Activated CD4-positive, alpha-beta T cell treated with anti-CD3 and anti-CD28 coated beads, Interleukin-2, amount 50 U/mL, for 48 hours (primary cell): ENCODE data around the gene RSRC1.
"Not testable (repeated sequence)": the region's sequence is repeated elsewhere in the genome, so short reads cannot be mapped to it uniquely, and the experiment has no call there.

ENCODE experiments used
- DNase-seq, 2 experiments: peaks; one replicate each; pipeline ENCODE4 v3.0.0-alpha.2; 2020

The RSRC1 gene

DNA sequence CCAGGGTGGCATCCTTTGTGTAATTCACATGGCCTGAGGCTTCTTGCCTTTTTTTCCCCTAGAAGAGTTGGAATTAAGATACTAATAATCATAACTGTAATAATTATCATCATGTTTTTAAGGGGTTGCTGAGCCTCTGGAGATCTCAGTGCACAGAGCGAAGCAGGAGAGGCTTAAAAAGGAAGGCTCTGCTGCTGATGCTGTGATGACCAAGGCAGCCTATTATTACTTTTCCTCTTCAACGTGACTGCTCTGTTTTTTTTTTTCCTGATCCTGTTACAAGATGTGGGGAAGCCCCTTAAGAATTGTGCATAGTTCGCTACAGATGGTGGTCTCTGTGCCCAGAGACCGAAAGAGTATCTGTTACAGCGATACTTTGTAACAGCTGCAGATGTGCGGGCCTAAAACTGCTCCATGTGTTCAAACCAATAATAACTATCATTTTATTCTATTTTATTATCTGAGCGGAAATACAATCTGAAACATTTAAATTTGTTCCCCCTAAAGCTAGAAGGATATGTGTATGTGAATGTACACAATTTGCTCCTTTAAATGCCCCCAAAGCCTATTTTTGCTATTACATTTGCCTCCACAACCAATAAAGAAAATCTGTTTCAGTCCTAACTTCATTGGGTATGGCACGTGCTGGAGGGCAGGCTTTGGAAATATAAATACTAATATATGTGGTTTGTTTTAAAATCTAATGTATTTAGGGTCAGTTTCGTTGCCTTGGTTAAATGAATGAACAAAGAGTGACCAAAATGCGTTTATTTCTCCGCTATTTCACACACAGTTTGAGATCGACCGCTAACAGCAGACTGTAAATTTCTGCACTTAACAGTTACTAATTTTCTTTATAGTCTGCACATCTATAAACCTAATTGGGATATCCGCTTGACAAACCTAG, 8.3 kb upstream of the RSRC1 start:
- no peak for DNase-seq

DNA sequence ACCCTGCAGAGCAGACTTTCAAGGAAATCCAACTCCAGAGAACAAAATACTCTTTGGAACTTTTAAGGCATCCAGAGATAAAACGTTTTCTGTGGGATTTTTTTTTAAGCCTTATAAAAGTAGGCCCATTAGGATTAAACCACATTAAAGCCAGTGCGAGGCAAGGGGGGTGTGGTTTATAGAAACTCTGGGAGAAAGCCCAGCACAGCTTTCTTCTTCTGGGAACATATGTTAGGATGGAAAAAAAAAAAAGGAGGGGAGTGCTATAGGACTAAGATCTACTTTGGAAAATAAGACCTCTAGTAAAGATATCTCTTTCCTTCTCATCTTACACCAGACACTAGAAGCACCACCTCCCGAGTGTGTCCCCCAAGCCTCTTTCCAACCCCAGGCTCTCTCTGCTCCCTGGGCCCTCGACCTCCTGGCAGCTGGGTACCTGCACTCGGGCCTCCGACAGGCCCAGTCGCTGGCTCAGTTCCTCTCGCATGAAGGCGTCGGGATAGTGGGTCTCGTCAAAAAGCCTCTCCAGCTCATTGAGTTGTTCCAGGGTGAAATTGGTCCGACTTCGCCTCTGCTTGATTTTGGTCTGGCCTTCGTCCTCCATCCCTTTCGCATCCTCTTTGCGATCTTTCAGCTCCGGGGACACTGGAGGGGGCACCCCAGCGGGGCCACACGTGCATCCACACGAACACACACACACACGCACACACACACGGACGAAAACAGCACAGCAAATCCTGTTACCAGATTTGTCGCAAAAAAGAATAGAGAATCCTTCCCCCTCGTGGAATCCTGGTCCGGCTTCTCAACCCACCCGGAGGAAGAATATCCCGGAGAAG, 7.4 kb upstream of the RSRC1 start:
- DNase-seq = no peak

DNA sequence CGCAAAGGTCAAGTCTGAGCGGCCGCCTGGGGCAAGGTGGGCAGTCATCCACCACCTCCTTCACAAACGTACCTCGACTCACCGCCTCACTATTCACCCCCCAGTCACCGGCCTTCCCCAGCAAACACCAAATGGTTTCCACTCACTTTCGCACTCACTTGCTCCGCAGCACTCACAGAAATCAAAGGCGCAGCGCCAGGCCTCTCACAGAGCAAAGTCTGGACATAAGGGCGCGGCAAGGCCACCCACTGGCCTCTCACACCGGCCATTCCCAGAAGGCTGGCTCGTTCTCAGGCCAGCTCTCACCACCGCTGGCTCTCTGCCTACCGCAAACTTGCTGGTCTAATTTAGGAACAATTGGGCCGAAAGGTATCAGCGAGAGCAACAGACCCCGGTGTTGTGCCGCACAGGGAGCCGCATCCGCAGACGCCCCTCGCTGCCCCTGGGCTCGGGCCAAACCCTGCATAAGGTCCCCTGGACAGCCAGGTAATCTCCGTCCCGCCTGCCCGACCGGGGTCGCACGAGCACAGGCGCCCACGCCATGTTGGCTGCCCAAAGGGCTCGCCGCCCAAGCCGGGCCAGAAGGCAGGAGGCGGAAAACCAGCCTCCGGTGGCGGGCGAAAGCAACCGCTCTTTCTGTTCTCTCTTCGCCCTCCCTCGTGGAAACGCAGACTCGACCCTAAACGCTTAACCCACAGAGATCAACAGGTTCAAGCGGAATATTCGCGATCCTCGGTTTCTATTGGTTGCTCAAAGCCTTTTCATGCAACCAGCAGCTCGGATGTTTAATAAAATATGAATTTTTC, 6.6 kb upstream of the RSRC1 start:
- no peak for DNase-seq

DNA sequence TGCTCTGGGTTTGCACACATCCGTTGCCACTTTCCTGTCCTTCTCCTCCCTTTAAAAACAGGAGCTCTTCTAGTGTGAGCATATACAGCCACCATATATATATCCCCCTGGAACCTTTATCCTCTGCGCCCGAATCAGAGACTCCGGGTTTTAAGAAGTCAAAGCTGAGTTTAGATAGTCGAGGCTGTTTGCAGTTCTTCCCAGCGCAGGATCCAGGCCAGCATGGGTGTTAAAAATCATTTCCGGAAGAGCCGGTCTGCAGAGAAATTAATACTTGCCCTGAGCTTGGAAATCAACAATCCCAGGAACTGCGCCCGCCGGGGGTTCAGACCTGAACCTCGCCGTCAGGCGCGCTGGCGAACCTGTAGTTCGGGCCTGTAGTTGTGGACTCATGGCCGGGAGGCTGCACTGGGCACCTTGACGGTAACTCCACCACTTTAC, 6.0 kb upstream of the RSRC1 start:
- no peak for DNase-seq

DNA sequence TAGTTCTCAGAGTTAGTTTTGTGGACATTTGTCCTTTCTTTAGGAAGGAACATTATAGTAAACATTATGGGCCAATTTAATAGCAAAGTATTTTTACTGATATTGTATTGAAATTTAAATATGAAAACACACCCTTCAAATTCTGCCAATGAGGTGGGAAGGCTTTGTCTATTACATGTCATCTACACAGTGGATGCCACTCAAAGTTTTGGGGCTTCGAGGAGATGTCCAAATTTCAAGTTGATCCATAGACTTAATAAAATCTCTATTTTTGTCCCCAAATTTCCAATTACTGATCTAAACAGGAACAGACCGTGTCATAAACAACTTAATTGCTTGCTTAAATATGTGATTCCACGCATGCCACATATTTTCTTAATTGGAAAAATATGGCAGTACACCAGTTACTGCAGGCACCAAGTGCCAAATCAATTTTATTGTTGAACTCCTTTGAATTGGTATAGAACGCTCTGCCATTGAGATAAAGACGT, 5.4 kb upstream of the RSRC1 start:
- DNase-seq = no peak

DNA sequence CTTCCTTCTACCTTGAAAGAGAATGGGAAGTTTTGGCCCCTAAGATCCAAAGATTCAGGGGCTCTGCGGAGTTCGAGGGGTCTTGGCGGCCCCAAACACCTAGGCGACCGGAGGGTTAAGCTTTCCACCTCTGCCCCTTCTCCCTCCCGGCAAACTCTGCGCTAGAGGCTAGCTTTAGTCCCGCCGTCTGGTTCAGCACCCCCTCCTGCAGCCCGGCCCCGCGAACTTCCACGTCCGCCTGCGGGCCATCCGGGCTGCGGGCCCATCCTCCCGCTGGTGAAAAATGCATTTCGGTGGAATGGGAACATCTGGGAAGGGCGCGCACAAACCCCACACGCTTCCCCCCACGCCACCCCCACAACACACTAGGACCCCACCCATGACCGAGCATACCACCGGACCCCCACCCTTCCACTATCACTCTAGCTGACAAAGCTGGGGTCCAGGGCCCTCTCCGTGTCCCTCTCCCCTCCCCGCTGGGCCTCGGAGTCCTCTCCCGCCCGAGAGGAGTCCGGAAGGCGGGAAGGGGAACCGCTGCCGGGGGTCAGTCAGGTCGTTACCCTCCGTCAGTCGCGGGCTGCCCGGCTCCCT, 4.7 kb upstream of the RSRC1 start:
- no peak for DNase-seq

DNA sequence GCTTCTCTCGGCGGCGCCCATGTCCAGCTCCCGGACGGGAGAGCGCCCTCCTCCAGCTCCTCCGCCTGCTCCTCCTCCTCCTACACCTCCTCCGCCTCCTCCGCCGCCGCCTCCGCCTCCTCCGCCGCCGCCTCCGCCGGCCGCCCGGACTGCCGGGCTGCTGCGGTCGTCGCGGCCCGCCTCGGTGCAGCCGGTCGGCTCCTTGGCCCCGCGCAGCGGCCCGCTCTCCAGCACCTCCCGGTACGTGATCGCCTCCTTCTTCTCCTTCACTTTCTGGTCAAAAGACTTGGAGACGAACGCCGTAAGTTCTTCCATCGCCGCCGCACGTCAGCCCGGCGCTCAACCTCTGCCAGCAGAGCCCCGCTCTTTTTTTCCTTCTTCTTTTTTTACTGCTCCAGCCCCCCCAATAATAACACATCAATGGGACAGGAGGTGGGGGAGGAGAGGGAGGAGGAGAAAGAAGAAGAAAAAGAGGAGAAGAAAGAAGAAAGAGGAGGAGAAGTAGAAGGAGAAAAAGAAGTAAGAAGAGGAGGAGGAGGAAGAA, 4.1 kb upstream of the RSRC1 start:
- peak in 1 of 2 experiments; percentile 18 for DNase-seq

DNA sequence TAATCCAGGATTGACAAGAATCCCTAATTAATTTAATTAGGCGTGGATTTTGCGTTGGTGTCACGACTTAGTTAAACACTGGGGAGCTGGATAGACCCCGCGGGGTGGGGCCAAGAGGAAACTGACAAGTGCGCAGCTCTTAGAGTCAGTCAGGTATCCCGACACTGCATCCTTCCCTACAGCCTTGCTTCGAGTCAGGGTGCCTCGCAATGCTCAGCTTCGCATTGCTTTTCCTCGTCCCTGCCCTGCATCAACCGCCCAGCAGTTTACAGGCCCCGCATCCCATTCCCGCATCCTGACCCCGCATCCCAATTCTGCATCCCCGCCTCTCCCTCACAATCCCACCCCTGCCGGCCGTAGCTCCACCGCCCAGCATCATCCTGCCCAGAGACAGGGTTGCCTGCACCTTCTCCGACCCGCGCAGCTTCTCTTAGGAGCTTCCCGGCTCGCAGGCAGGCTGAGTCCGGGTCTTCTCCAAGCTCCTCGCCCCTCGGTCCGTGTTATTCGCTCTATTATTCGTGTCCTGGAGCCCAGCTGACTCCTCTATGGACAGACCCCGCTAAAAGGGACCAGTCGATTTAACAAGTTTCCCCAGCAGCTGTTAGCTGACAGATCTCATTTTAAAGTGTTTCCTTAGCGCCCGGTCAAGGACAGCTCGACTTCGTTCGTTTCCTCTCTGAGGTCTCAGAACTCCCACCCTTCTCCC, 3.0 kb upstream of the RSRC1 start:
- DNase-seq = peak in 1 of 2 experiments; percentile 21

DNA sequence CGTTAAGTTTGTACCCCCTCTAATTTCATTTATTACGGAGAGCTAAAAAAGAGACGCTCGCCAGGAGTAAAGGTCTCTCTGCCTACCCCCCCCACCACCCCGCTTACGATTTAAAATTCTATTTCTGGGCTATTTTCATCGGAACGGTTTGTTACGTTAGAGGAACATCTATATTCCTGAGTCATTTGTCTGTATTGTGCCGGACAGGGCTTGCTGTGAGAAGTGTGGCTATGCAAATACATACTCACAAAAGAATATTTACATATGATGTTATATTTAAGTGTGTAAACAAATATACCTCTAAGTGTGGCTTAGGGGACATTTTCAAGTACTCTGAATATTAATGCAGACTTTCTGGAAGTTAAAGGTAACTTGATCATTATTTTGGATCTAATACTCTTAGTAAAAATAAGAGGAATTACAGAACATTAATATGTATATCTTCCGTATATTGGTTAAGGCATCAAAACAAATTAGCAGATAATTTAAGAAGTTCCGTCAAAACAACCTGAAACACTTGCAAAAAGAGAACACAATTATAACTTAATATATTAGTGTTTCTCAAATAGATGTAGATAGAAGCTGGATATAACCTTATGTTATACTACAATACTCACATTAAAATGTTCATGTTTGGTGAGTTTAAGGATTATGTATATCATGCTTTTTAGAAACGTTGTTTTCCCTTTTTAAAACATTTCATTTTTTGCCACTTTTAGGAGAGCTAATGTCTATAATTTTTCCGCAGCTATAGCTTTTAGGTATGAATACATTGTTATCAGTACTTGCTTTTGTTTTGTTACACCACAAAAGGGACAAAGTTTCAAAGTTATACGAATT, 2.1 kb upstream of the RSRC1 start:
- no peak for DNase-seq

DNA sequence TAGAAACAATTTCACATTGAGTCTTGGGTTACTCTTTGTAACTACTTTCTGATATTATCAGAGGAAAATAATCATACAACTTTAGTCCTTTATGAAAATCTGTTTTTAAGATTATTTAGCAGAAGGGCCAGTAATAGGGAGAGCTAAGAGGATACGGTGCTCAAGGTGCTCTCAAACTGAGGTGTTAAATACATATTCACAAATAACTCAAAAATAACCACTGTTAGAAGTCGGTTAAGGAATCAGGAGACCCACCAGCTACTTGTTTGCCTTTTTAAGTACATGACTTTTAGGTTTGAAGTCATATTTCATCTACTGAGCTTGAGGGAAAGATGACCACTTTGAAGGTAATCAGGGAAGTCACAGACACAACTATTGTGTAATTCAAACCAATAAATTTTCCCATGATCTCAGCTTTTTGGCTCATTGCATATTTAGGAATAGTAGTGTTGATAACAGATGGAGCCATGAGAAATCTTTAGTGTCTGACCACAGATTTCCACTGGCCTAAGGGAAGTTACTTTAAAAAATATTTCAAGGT, 1.4 kb upstream of the RSRC1 start:
- DNase-seq = no peak

DNA sequence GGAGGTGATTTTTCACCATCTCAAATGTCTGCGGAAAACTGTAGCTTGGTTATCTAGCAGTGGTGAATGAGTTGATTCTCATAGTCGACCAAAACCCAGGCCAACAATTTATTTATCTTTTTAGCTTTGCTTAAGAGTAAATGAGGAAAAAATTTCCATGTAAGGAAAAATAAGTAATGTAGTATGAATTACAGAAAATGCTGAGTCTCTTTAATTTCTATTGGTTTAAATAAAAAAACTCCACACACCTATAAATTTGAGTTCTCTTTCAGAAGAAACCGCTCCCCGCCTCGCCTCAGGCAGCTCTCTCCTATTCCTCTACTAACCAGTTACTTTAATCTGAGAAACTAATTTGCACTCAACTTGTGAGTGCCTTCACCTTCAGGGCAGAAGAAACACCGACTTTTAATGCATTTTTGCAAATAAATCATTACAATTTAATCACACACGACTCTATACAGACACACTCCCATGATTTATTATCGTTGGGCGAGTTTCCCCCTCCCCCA, 540 bp upstream of the RSRC1 start:
- DNase-seq = no peak

DNA sequence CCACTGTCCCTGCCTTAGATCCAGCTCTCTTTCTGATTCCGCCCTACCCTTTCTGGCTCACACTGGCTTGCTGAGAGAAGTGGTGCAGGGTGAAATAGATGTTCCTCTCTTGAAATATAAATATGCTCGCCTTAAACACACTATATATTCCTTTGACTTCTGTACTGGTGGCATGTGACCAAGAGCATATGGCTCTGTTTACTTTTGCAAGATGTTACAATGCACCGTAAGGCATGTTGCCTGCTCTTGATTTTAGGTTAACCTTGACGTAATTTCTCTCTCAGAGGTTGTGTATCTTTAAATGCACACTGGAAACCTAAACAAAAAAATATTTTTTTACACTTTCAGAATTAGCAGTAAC, 749 bp downstream of the RSRC1 start:
- DNase-seq = no peak

DNA sequence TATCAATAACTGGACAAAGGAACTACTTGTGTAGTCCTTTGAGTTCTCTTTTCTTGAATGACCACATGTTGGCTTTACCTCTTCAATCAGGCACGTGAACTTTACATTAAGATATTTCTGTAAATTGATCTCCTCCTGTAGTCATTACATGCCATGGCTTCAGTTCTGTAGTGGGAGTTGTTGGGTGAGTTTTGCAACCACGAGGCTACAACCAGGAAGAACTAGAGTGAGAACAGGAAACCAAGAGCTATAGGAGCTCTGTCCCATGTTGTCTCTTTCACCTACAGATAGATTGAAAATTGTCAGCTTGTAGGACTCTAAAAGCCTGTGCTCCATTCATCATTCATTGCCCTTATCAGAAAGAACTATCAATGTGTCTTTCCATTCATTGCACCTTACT, 2.0 kb downstream of the RSRC1 start:
- no peak for DNase-seq

DNA sequence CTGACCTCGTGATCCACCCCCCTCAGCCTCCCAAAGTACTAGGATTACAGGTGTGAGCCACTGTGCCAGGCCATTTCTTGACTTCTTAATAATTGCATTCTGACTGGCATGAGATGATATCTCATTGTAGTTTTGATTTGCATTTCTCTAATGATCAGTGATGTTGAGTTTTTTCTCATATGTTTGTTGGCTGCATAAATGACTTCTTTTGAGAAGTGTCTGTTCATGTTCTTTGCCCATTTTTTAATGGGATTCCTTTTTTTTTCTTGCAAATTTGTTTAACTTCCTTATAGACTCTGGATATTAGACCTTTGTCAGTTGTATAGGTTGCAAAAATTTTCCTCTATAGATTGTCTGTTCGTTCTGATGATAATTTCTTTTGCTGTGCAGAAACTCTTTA, 3.7 kb downstream of the RSRC1 start:
- DNase-seq = not testable (repeated sequence)

DNA sequence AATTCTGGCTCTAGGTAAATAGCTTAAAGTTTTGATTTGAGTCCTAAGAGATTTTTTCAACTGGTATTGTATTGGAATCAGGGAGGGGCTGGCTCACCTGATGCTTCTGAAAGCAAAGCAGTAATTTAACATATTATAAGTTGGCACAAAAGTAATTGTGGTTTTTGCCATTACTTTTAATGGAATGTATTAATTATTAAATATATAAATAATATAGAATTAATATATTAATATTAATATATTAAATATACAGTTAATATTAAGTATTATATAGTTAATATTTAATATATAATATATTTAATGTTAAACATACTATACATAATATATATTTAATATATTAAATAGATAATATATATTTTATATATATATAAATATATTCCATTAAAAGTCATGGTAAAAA, 10.4 kb downstream of the RSRC1 start:
- no peak for DNase-seq

DNA sequence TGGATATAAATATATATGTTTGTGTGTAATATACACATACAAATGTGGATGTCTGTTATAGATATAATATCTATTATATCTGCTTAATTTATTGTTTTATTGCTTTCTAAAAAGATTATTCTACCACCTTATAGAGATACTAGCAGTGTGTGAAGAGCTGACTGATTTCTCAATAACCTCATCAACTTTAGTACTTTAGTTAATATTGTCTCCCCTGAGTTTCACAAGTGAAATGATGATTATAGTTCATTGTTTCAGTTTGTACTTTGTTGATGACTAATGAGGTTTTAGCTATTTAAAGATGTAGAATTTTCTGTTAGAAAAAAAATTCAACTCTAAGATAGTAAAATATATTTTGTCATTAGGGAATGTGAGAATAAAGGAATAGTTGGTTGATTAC, 11.4 kb downstream of the RSRC1 start:
- no peak for DNase-seq

DNA sequence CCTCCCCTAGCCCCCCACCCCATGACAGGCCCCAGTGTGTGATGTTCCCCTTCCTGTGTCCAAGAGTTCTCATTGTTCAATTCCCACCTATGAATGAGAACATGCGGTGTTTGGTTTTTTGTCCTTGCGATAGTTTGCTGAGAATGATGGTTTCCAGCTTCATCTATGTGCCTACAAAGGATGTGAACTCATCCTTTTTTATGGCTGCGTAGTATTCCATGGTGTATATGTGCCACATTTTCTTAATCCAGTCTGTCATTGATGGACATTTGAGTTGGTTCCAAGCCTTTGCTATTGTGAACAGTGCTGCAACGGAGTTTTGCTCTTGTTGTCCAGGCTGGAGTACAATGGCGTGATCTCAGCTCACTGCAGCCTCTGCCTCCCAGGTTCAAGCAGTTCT, 12.8 kb downstream of the RSRC1 start:
- DNase-seq = not testable (repeated sequence)

DNA sequence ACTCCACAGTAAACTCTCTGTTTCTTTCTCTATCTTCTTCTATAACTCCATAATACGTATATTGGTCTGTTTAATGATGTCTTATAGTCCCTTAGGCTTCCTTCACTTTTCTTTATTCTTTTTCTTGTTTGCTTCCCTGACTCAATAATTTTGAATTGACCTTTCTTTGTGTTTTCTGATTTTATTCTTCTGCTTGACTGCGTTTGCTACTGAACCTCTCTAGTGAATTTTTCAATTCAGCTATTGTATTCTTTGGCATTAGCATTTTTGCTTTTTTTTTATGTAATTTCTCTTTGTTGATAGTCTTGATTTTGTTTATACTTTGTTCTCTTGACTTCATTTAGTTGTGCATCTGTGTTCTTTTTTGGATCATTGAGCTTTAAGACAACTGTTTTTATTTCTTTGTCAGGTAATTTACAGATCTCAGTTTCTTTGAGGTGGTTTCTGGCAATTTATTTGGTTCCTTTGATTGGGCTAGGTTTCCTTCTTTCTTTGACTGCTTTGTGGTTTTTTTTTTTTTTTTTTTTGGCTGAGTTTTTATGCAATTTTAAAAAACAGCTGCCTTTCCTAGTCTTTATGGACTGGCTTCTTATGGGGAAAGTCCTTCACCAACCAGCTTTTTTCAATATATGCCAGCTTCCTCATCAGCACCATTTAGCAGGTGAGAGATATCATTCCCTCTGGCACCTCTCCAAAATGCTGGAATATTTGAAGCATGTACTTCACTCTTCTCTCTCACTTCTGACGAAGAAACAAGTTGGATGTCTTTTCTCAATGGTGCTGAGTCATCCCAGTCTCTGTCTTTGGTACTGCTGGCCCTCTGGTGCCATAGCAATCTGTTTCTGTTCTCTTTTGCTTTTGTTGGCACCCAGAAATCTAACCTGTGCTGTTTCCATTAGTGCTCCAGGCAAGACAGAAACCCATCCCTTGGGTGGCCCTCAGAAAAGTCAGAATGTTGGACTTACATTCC, 17.6 kb downstream of the RSRC1 start:
- DNase-seq = no peak

DNA sequence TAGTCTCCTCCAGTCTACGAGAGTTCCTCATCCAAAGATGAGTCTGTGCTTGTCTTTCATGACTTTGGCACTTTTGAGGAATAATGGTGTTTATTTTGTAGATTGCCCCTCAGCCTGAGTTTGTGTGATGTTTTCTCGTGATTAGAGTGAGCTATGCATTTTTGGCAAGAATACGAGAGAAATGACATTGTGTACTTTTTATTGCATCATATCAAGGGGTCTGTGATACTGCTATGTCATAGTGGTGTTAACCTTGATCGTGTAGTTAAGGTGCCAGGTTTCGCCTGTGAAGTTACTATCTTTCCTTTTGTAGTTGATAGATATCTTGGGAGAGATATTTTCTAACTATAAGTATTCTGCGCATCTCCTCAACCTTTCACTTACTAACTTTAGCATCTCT, 18.9 kb downstream of the RSRC1 start:
- DNase-seq = no peak
